HepG2 (cell line): ENCODE measurements around the gene SDK2. TPM values are rescaled to one million over a fixed set of nuclear protein-coding genes. Genes with fewer than 3 reads are reported as not detected.

Experiments used
- ATAC-seq: fragments of 200-7000 bp; cut with Tn5 transposase; 3 replicates; pipeline ENCODE4 v1.9.1; 2020; ENCODE audit warnings: mild to moderate bottlenecking, moderate library complexity
- BruUV-seq: library from RNA; stranded (reverse); fragments of 400-500 nt; replicated peaks from 2 replicates; lab custom pipeline; 2021; lab: Mats Ljungman, UMichigan
- CTCF ChIA-PET: fragments of 300-600 bp; formaldehyde crosslinking; extraction: SDS; loops from one replicate; lab custom pipeline; 2021; ENCODE audit warnings: low total read pairs, inconsistent platforms, low intra/inter-chr PET ratio; lab: Yijun Ruan, JAX
- POLR2A ChIA-PET: fragments of 350-600 bp; sonication (Branson Sonifier 250); formaldehyde crosslinking; loops from one replicate; lab custom pipeline; 2020; ENCODE audit warnings: antibody characterized with exemption, inconsistent platforms; lab: Yijun Ruan, JAX
- DNase-seq: peaks from one replicate; pipeline ENCODE4 v3.0.0-alpha.2; 2015; ENCODE audit warnings: low spot score
- FAIRE-seq: peaks from 3 replicates; lab custom pipeline; 2011; peaks lifted over from hg19 to GRCh38; lab: Jason Lieb, UNC
- H2AFZ ChIP-seq: one replicate; pipeline ENCODE4 v1.6.1; 2011; ENCODE audit warnings: low read length, inconsistent platforms
- H3K27ac ChIP-seq: fragments of 300-600 bp; 3 replicates; pipeline ENCODE4 v1.8.0; 2011; ENCODE audit warnings: mixed run types, mild to moderate bottlenecking, mixed read lengths, low read length, inconsistent platforms; ENCODE audit not compliant: insufficient read depth; ENCODE audit errors: extremely low read length
- H3K27me3 ChIP-seq, 2 experiments: fragments of 200-600 bp in 1 of 2; 2 replicates in 1 of 2; 3 replicates in 1 of 2; pipeline versions ENCODE4 v1.6.0 to v1.8.0; 2011; ENCODE audit warnings: low read length in 2 of 2, mild to moderate bottlenecking in 2 of 2, moderate library complexity in 2 of 2, inconsistent platforms in 1 of 2; ENCODE audit not compliant: insufficient read depth in 2 of 2, control insufficient read depth in 1 of 2
- H3K36me3 ChIP-seq, 2 experiments: fragments of 200-600 bp in 1 of 2; replicated peaks in 1 of 2; 2 replicates in 1 of 2; 3 replicates in 1 of 2; pipeline versions ENCODE4 v1.5.1 to v1.8.0; 2011; ENCODE audit warnings: low read length in 2 of 2, inconsistent platforms in 1 of 2; ENCODE audit not compliant: insufficient read depth in 2 of 2, control insufficient read depth in 1 of 2
- H3K4me1 ChIP-seq: 2 replicates; pipeline ENCODE4 v1.5.1; 2012; ENCODE audit warnings: low read length, inconsistent platforms; ENCODE audit not compliant: insufficient read depth
- H3K4me2 ChIP-seq: 2 replicates; pipeline ENCODE4 v1.6.0; 2011; ENCODE audit warnings: low read depth, low read length, inconsistent platforms
- H3K4me3 ChIP-seq, 3 experiments: fragments of 200-600 bp in 1 of 3; sonication (generic), shearing (Covaris generic) in 1 of 3; replicated peaks in 1 of 3; 2 replicates each; pipeline ENCODE4 v1.5.1; 2011 to 2016; ENCODE audit warnings: low read length in 3 of 3, inconsistent platforms in 2 of 3, low read depth in 2 of 3, mild to moderate bottlenecking in 2 of 3, control low read depth in 1 of 3, mixed read lengths in 1 of 3; ENCODE audit not compliant: insufficient read depth in 1 of 3
- H3K79me2 ChIP-seq: one replicate; pipeline ENCODE4 v1.6.1; 2011; ENCODE audit warnings: low read length, inconsistent platforms; ENCODE audit not compliant: insufficient read depth
- H3K9ac ChIP-seq: 2 replicates; pipeline ENCODE4 v1.6.0; 2011; ENCODE audit warnings: mild to moderate bottlenecking, low read depth, low read length, inconsistent platforms; ENCODE audit not compliant: insufficient read depth
- H3K9me3 ChIP-seq: 2 replicates; pipeline ENCODE4 v1.5.1; 2012; ENCODE audit warnings: mild to moderate bottlenecking, low read length
- H4K20me1 ChIP-seq: 2 replicates; pipeline ENCODE4 v1.6.0; 2011; ENCODE audit warnings: inconsistent platforms, mild to moderate bottlenecking, low read length, moderate library complexity; ENCODE audit not compliant: insufficient read depth
- MATR3 ChIP-seq: sonication (generic); formaldehyde crosslinking; IDR thresholded peaks from 2 replicates; pipeline ENCODE4 v1.4.0; 2020; ENCODE audit warnings: missing genetic modification reagents
- RBAK ChIP-seq: sonication (generic); formaldehyde crosslinking; IDR thresholded peaks from 2 replicates; pipeline ENCODE4 v1.5.1; 2020; ENCODE audit warnings: mild to moderate bottlenecking, missing genetic modification reagents
- THAP8 ChIP-seq: sonication (generic); formaldehyde crosslinking; IDR thresholded peaks from 2 replicates; pipeline ENCODE4 v1.5.1; 2020; ENCODE audit warnings: missing genetic modification reagents, mild to moderate bottlenecking, borderline replicate concordance
- ZBTB21 ChIP-seq: sonication (generic); formaldehyde crosslinking; IDR thresholded peaks from 2 replicates; pipeline ENCODE4 v1.4.0; 2020; ENCODE audit warnings: missing genetic modification reagents
- ZBTB33 ChIP-seq: sonication (generic); formaldehyde crosslinking; IDR thresholded peaks from 2 replicates; pipeline ENCODE4 v1.4.0; 2020; ENCODE audit warnings: missing genetic modification reagents
- ZNF142 ChIP-seq: sonication (generic); formaldehyde crosslinking; IDR thresholded peaks from 2 replicates; pipeline ENCODE4 v1.4.0; 2020; ENCODE audit warnings: missing genetic modification reagents
- ZNF333 ChIP-seq: sonication (generic); formaldehyde crosslinking; IDR thresholded peaks from 2 replicates; pipeline ENCODE4 v1.4.0; 2020; ENCODE audit warnings: mild to moderate bottlenecking, missing genetic modification reagents, borderline replicate concordance
- ZNF33A ChIP-seq: sonication (generic); formaldehyde crosslinking; IDR thresholded peaks from 2 replicates; pipeline ENCODE4 v1.5.1; 2020; ENCODE audit warnings: missing genetic modification reagents, mild to moderate bottlenecking, moderate library complexity, borderline replicate concordance
- in situ Hi-C: cut with HindIII; loops from 2 replicates; pipeline ENCODE4 v1.10.0; 2017; ENCODE audit warnings: low pct_unique_long_range_greater_than_20kb; ENCODE audit not compliant: extremely low pct_ligation_motif_present
- intact Hi-C: fragments of 100-400 bp; cut with micrococcal nuclease; formaldehyde crosslinking; loops from one replicate; pipeline ENCODE4 v1.10.0; 2022; ENCODE audit not compliant: unreplicated experiment
- polyA plus RNA-seq, 8 experiments: library from polyadenylated mRNA; depleted of rRNA in 3 of 8; stranded (reverse) in 7 of 8; unstranded in 1 of 8; fragments of >200 nt; fragmentation: Illumina TruSeq in 4 of 8; extraction: Trizol in 4 of 8; gene quantifications; 2 replicates each; pipeline versions ENCODE4 v1.2.1 to v1.2.3, GENCODE V29; 2011 to 2016; ENCODE audit warnings: low read depth in 4 of 8, missing spikeins in 1 of 8, mixed read lengths in 1 of 8; ENCODE audit not compliant: insufficient read depth in 1 of 8
- total RNA-seq, 5 experiments: library from RNA; depleted of rRNA; stranded (reverse); fragments of >200 nt; fragmentation: Illumina TruSeq; extraction: Trizol; gene quantifications; 2 replicates each; pipeline ENCODE4 v1.2.3, GENCODE V29; 2016; ENCODE audit warnings: low read depth in 1 of 5

Gene SDK2
- total and polyA plus RNA-seq, 2 of the 13 experiments (the other 11 are each of a cell fraction or from before 2014, with no cell fraction given), result not detected

- no peaks in the 10 kb centered on the region for H3K79me2 ChIP-seq
- no peak overlapping the region for H3K4me3 ChIP-seq
- H3K9me3 ChIP-seq, result peaks cover 5% of the 10 kb centered on the region; the same call in 1 of the 2 replicates
- peaks cover 9% of the 10 kb centered on the region for H3K4me1 ChIP-seq
- in situ Hi-C loops, result no loop called here
- POLR2A ChIA-PET, result no interaction called here
- no peak overlapping the region for H3K4me2 ChIP-seq
- BruUV-seq, result no TSS peak
- H3K36me3 ChIP-seq, result no peaks in the 10 kb centered on the region
- no peaks in the 10 kb centered on the region; a peak in 1 of 5 replicates for H3K27me3 ChIP-seq
- ATAC-seq, result no peak
- no peak for DNase-seq
- TF ChIP-seq MATR3 (CRISPR knock-in tag) (no peak), ZNF333 (no peak), RBAK (CRISPR knock-in tag) (no peak), THAP8 (CRISPR knock-in tag) (no peak), ZBTB21 (CRISPR knock-in tag) (no peak), ZNF33A (no peak), ZBTB33 (no peak), ZNF142 (no peak)
- TF ChIP-seq, all 625 proteins: peak for 0
- Histone ChIP-seq H4K20me1 (no peaks in the 10 kb centered on the region), H3K27ac (no peak overlapping the region), H3K9ac (no peak overlapping the region), H2AFZ (no peak overlapping the region)
- CTCF ChIA-PET, result no interaction called here
- no peak for FAIRE-seq
- intact Hi-C loops, result no loop called here
Measured at GRCh38 chr17:73686126-73686525, 41.9 kb upstream of the SDK2 start.
